ENCODE results near the gene CPNE7. TPM values are rescaled to one million over a fixed set of nuclear protein-coding genes. Genes with fewer than 3 reads are reported as not detected.

The CPNE7 gene
- total and polyA plus RNA-seq, 2 of the 13 experiments (the other 11 are each of a cell fraction or from before 2014, with no cell fraction given), result 0.59 TPM; not detected in 1

- no peak for TF ChIP-seq THRA (CRISPR knock-in tag; IDR thresholded peaks at IDR 0.05; ENCODE audit: borderline replicate concordance)
- TF ChIP-seq PAF1 (CRISPR knock-in tag; IDR thresholded peaks at IDR 0.05), result no peak
- TF ChIP-seq DR1 (CRISPR knock-in tag; IDR thresholded peaks at IDR 0.05), result no peak
- 0 out of 2 replicates have a peak, but pooled peaks have one; percentile 35 for TF ChIP-seq TSC22D2 (CRISPR knock-in tag; IDR thresholded peaks at IDR 0.05; ENCODE audit: borderline replicate concordance)
- TF ChIP-seq, protein P1, sequence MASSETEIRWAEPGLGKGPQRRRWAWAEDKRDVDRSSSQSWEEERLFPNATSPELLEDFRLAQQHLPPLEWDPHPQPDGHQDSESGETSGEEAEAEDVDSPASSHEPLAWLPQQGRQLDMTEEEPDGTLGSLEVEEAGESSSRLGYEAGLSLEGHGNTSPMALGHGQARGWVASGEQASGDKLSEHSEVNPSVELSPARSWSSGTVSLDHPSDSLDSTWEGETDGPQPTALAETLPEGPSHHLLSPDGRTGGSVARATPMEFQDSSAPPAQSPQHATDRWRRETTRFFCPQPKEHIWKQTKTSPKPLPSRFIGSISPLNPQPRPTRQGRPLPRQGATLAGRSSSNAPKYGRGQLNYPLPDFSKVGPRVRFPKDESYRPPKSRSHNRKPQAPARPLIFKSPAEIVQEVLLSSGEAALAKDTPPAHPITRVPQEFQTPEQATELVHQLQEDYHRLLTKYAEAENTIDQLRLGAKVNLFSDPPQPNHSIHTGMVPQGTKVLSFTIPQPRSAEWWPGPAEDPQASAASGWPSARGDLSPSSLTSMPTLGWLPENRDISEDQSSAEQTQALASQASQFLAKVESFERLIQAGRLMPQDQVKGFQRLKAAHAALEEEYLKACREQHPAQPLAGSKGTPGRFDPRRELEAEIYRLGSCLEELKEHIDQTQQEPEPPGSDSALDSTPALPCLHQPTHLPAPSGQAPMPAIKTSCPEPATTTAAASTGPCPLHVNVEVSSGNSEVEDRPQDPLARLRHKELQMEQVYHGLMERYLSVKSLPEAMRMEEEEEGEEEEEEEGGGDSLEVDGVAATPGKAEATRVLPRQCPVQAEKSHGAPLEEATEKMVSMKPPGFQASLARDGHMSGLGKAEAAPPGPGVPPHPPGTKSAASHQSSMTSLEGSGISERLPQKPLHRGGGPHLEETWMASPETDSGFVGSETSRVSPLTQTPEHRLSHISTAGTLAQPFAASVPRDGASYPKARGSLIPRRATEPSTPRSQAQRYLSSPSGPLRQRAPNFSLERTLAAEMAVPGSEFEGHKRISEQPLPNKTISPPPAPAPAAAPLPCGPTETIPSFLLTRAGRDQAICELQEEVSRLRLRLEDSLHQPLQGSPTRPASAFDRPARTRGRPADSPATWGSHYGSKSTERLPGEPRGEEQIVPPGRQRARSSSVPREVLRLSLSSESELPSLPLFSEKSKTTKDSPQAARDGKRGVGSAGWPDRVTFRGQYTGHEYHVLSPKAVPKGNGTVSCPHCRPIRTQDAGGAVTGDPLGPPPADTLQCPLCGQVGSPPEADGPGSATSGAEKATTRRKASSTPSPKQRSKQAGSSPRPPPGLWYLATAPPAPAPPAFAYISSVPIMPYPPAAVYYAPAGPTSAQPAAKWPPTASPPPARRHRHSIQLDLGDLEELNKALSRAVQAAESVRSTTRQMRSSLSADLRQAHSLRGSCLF (CRISPR knock-in tag; IDR thresholded peaks at IDR 0.05; ENCODE audit: borderline replicate concordance), result no peak
- TF ChIP-seq TAF1 (CRISPR knock-in tag; IDR thresholded peaks at IDR 0.05), result no peak
- TF ChIP-seq BHLHE40 (IDR thresholded peaks at IDR 0.05; ENCODE audit: low read length), result no peak
- no peak for TF ChIP-seq AGO1 (IDR thresholded peaks at IDR 0.05; ENCODE audit: low read depth, low read length, poor library complexity, severe bottlenecking)
- no peak for TF ChIP-seq ZSCAN30 (CRISPR knock-in tag; IDR thresholded peaks at IDR 0.05)
- TF ChIP-seq SP4 (CRISPR knock-in tag; IDR thresholded peaks at IDR 0.05), result no peak; the same call in 1 of the 2 replicates
- no peak for TF ChIP-seq SMAD1 (CRISPR knock-in tag; IDR thresholded peaks at IDR 0.05; ENCODE audit: borderline replicate concordance, low read depth)
- no peak for TF ChIP-seq ZNF138 (CRISPR knock-in tag; IDR thresholded peaks at IDR 0.05; ENCODE audit: low read depth)
- TF ChIP-seq AFF4 (CRISPR knock-in tag; IDR thresholded peaks at IDR 0.05), result no peak
- peak; percentile 33; the same call in 1 of the 2 replicates for TF ChIP-seq PHF8 (CRISPR knock-in tag; IDR thresholded peaks at IDR 0.05)
- TF ChIP-seq DNMT3B (CRISPR knock-in tag; conservative IDR thresholded peaks at IDR 0.05), result no peak
- TF ChIP-seq ZNF513 (CRISPR knock-in tag; conservative IDR thresholded peaks at IDR 0.05), result no peak
- TF ChIP-seq ZNF724P (CRISPR knock-in tag; IDR thresholded peaks at IDR 0.05; ENCODE audit: borderline replicate concordance), result no peak
- TF ChIP-seq ZBTB21 (CRISPR knock-in tag; IDR thresholded peaks at IDR 0.05), result no peak
- TF ChIP-seq ZFY (CRISPR knock-in tag; IDR thresholded peaks at IDR 0.05), result peak; percentile 44; the same call in 1 of the 2 replicates
These were observed 40.1 kb downstream of the CPNE7 start (continued) for GRCh38 chr16:89615596-89616090.

All from HepG2 (cell line).